Colonic mucosa (tissue), 4 donors: ENCODE data around the gene COL7A1. TPM values are rescaled to one million over a fixed set of nuclear protein-coding genes. Genes with fewer than 3 reads are reported as not detected.

ENCODE experiments used
- DNase-seq: peaks from one replicate; pipeline ENCODE4 v3.0.0-alpha.2; 2020
- H3K27ac ChIP-seq: fragments of 200-600 bp; one replicate; pipeline ENCODE4 v1.8.0; 2021
- H3K27me3 ChIP-seq: fragments of 200-600 bp; one replicate; pipeline ENCODE4 v1.8.0; 2021
- H3K36me3 ChIP-seq: fragments of 200-600 bp; one replicate; pipeline ENCODE4 v1.8.0; 2021
- H3K4me1 ChIP-seq: fragments of 200-600 bp; one replicate; pipeline ENCODE4 v1.8.0; 2021; ENCODE audit warnings: mild to moderate bottlenecking
- H3K4me3 ChIP-seq: fragments of 200-600 bp; one replicate; pipeline ENCODE4 v1.8.0; 2021
- H3K9ac ChIP-seq, 2 donors: one replicate each; pipeline ENCODE4 v1.7.0; 2013; ENCODE audit warnings: control low read depth in 2 of 2, low read depth in 2 of 2, low read length in 2 of 2
- H3K9me3 ChIP-seq: fragments of 200-600 bp; one replicate; pipeline ENCODE4 v1.8.0; 2021
- intact Hi-C: fragments of 100-400 bp; cut with DNase I; formaldehyde crosslinking; loops from one replicate; pipeline ENCODE4 v1.14.1; 2022
- total RNA-seq, 2 donors: library from RNA; stranded (reverse); fragmentation: NEBNext Ultra II Directional in 1 of 2; extraction: Animal tissue kit (Norgen Biotek cat#: 25700) in 1 of 2; gene quantifications; one replicate each; pipeline ENCODE4 v1.2.1, GENCODE V29; 2021
- TF ChIP-seq, protein P1 (sequence below): fragments of 200-600 bp; IDR thresholded peaks from one replicate; pipeline ENCODE4 v1.8.0; 2022; ENCODE audit warnings: antibody characterized with exemption, mild to moderate bottlenecking
- donor health status: healthy.
- donor health status: DM: no; HTN: no; CAD: no.
- donor health status: DM: no; HTN: no; CAD: no.

Gene COL7A1
- total RNA-seq, 2 donors from 2014 or later, result 3.8 to 5.1 TPM

DNA sequence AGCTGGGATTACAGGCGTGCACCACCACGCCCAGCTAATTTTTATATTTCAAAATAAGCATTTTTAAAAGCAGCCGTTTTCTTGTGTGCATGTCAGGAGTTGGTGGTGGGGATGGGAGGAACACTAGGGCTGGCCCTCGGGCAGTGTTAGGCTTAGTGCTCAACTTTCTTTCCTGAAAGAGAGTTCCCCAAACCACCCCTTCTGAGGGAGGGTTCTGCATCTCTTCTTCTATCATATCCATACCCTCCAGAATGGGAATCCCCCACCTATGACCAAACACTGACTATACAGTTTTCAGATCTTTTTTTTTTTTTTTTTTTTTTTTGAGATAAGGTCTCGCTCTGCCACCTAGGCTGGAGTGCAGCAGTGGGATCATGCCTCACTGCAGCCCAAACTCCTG, 51.0 kb downstream of the COL7A1 start:
- no peak overlapping the region for H3K4me3 ChIP-seq
- H3K9me3 ChIP-seq, result no peaks in the 10 kb centered on the region
- TF ChIP-seq, protein P1, sequence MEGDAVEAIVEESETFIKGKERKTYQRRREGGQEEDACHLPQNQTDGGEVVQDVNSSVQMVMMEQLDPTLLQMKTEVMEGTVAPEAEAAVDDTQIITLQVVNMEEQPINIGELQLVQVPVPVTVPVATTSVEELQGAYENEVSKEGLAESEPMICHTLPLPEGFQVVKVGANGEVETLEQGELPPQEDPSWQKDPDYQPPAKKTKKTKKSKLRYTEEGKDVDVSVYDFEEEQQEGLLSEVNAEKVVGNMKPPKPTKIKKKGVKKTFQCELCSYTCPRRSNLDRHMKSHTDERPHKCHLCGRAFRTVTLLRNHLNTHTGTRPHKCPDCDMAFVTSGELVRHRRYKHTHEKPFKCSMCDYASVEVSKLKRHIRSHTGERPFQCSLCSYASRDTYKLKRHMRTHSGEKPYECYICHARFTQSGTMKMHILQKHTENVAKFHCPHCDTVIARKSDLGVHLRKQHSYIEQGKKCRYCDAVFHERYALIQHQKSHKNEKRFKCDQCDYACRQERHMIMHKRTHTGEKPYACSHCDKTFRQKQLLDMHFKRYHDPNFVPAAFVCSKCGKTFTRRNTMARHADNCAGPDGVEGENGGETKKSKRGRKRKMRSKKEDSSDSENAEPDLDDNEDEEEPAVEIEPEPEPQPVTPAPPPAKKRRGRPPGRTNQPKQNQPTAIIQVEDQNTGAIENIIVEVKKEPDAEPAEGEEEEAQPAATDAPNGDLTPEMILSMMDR, result no peak
- no peak for DNase-seq
- no peaks in the 10 kb centered on the region for H3K27me3 ChIP-seq
- H3K9ac ChIP-seq, result no peak overlapping the region
- H3K27ac ChIP-seq, result no peak overlapping the region
- intact Hi-C loops, result loop anchor here (10.0 kb wide), 1 partner anchor 269 kb away; no protein-coding TSS in a partner anchor
- H3K4me1 ChIP-seq, result no peaks in the 10 kb centered on the region
- H3K36me3 ChIP-seq, result no peaks in the 10 kb centered on the region

DNA sequence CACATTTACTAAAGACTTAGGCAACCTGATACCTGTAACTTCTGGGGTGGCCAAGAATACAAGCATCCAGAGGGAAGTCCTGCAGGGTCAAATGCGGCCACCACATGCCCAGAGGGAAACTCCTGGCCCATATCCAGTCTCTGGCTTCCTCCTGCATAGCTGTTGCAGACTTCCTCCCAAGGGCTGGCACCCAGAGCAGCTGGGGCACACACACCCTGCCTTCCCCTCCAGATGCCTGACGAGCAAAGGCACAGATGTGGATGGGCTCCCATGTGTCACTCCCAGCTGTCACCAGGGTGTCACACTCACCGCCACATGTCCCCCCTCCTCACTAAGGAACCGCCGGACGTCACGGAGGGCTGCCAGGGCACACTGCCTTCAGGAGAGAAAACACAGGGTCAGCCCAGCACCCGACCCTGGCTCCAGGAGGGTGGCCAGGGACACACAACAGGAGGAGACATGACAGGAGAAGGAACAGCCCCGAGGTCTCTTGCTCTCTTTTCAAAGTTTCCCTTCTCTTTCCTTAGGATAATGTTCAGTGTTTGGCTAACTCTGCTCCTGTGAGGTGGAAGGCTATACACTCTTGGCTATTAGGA, 51.8 kb downstream of the COL7A1 start:
- intact Hi-C loops, result loop anchor here (10.0 kb wide), 1 partner anchor 269 kb away; no protein-coding TSS in a partner anchor
- Histone ChIP-seq H3K9me3 (no peaks in the 10 kb centered on the region), H3K36me3 (no peaks in the 10 kb centered on the region), H3K4me3 (no peak overlapping the region), H3K27ac (no peak overlapping the region), H3K27me3 (no peaks in the 10 kb centered on the region), H3K4me1 (no peaks in the 10 kb centered on the region), H3K9ac (no peak overlapping the region)
- no peak for DNase-seq
- TF ChIP-seq, protein P1, result no peak

DNA sequence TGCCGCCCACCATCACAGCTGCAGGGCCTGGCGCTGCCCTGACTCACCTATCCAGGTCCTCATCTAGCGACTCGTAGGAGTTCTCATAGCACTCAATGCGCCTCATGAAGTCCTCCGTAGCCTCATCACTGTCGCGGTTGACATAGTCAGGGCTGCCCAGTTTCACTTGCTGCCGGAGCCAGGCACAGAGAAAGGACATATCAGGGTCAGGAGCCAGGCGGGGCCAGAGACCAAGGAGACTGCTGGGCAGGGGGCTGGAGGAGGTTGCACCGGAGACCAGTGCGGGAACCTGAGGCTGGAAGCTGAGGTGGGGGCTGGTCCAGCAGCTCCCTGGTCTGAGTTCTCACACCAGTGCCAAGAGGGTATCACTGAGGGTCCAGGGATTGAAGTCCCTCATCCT, 56.7 kb downstream of the COL7A1 start:
- H3K9me3 ChIP-seq, result no peaks in the 10 kb centered on the region
- H3K27me3 ChIP-seq, result no peaks in the 10 kb centered on the region
- H3K36me3 ChIP-seq, result no peaks in the 10 kb centered on the region
- DNase-seq, result no peak
- intact Hi-C loops, result no loop called here
- no peaks in the 10 kb centered on the region for H3K4me1 ChIP-seq
- H3K4me3 ChIP-seq, result no peak overlapping the region
- no peak overlapping the region for H3K27ac ChIP-seq
- no peak overlapping the region for H3K9ac ChIP-seq
- TF ChIP-seq, protein P1, result no peak

DNA sequence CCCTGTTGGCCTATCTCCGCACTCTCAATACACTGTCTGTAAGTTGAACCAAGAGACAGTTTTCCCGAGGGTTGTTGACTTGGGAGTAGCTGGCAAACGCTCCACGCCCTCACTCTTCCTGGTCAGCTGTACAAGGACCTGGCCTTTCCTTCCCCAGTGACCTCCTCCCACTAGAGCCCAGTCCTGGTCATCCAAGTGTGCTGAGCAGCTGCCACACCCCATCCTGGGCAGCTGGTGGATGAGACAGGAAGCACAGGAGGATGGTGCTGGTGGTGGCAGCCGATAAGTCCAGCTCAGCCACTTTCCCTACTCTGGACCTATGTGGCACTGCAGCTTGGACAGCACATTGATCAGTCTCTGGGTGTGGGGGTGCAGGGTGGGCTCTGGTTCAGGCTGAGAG, 58.3 kb downstream of the COL7A1 start:
- Histone ChIP-seq H3K27ac (no peak overlapping the region), H3K9ac (no peak overlapping the region), H3K9me3 (no peaks in the 10 kb centered on the region), H3K4me3 (no peak overlapping the region), H3K4me1 (no peaks in the 10 kb centered on the region), H3K27me3 (no peaks in the 10 kb centered on the region), H3K36me3 (no peaks in the 10 kb centered on the region)
- TF ChIP-seq, protein P1, result no peak
- intact Hi-C loops, result no loop called here
- no peak for DNase-seq

DNA sequence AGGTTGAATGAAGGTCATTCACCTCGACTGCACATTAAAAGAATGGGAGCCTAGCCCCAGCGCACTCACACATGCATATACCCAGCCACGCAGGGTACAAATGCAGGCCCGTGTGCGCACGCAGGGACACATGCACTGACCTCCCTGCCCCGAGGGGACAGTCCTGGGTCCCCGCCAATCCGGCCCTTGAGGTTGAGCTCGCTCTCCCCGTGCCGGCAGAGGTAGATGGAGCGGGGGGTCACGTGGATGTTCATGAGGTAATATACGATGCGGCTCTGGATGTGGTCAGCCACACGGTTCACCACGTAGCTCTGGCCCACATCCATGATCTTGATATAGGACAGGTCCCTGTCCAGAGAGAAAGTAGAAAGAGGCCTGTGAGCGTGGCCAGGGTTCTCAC, 59.0 kb downstream of the COL7A1 start:
- H3K4me3 ChIP-seq, result no peak overlapping the region
- H3K36me3 ChIP-seq, result no peaks in the 10 kb centered on the region
- H3K4me1 ChIP-seq, result no peaks in the 10 kb centered on the region
- TF ChIP-seq, protein P1, result no peak
- DNase-seq, result no peak
- H3K9me3 ChIP-seq, result no peaks in the 10 kb centered on the region
- no peak overlapping the region for H3K27ac ChIP-seq
- no peaks in the 10 kb centered on the region for H3K27me3 ChIP-seq
- no peak overlapping the region for H3K9ac ChIP-seq
- intact Hi-C loops, result no loop called here
